Panc1 (cell line): ENCODE results near the gene ART1.

Source experiments
- POLR2AphosphoS5 ChIP-seq: IDR thresholded peaks from 2 replicates; pipeline ENCODE4 v1.6.1; 2012; ENCODE audit warnings: mild to moderate bottlenecking, low read depth, low read length, moderate library complexity
- REST ChIP-seq, 2 experiments: IDR thresholded peaks; 2 replicates each; pipeline ENCODE4 v1.6.1; 2011 to 2012; ENCODE audit warnings: low read depth in 2 of 2, control low read depth in 1 of 2, low read length in 1 of 2, mild to moderate bottlenecking in 1 of 2, moderate library complexity in 1 of 2; ENCODE audit not compliant: insufficient read depth in 1 of 2
- SIN3A ChIP-seq: IDR thresholded peaks from 2 replicates; pipeline ENCODE4 v1.6.1; 2012; ENCODE audit warnings: low read depth, mild to moderate bottlenecking, low read length, moderate library complexity, borderline replicate concordance; ENCODE audit not compliant: insufficient read depth
- TCF7L2 ChIP-seq: IDR thresholded peaks from 2 replicates; pipeline ENCODE4 v1.6.1; 2011; ENCODE audit warnings: mild to moderate bottlenecking, low read depth, low read length, inconsistent platforms
- TF ChIP-seq, protein P1 (sequence below): fragments of 450-650 bp; IDR thresholded peaks from 2 replicates; pipeline ENCODE4 v1.5.1; 2017; ENCODE audit warnings: mild to moderate bottlenecking

GRCh38 chr11:3622521-3622920, 22.4 kb upstream of the ART1 start:
- TF ChIP-seq, protein P1, sequence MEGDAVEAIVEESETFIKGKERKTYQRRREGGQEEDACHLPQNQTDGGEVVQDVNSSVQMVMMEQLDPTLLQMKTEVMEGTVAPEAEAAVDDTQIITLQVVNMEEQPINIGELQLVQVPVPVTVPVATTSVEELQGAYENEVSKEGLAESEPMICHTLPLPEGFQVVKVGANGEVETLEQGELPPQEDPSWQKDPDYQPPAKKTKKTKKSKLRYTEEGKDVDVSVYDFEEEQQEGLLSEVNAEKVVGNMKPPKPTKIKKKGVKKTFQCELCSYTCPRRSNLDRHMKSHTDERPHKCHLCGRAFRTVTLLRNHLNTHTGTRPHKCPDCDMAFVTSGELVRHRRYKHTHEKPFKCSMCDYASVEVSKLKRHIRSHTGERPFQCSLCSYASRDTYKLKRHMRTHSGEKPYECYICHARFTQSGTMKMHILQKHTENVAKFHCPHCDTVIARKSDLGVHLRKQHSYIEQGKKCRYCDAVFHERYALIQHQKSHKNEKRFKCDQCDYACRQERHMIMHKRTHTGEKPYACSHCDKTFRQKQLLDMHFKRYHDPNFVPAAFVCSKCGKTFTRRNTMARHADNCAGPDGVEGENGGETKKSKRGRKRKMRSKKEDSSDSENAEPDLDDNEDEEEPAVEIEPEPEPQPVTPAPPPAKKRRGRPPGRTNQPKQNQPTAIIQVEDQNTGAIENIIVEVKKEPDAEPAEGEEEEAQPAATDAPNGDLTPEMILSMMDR: no peak
- TF ChIP-seq SIN3A (no peak), TCF7L2 (no peak), POLR2AphosphoS5 (no peak), REST (IDR thresholded peaks at IDR 0.05; ENCODE audit: insufficient read depth in 1 of 2, low read depth in 2 of 2, low read length in 1 of 2) (no peak)
